Parathyroid adenoma (tissue), 2 donors: ENCODE data around the gene DCST1.

ENCODE experiments used
- H2AFZ ChIP-seq: fragments of 300-600 bp; sonication (generic); one replicate; pipeline ENCODE4 v1.7.0; 2017; ENCODE audit warnings: antibody characterized with exemption, mild to moderate bottlenecking
- H3K27ac ChIP-seq: fragments of 300-600 bp; sonication (generic); one replicate; pipeline ENCODE4 v1.7.0; 2017
- H3K27me3 ChIP-seq: fragments of 300-600 bp; sonication (generic); one replicate; pipeline ENCODE4 v1.7.0; 2017; ENCODE audit warnings: low read length; ENCODE audit not compliant: control insufficient read depth, insufficient read depth
- H3K36me3 ChIP-seq: fragments of 300-600 bp; sonication (generic); one replicate; pipeline ENCODE4 v1.7.0; 2017; ENCODE audit warnings: low read length; ENCODE audit not compliant: control insufficient read depth, insufficient read depth
- H3K4me1 ChIP-seq: fragments of 300-600 bp; sonication (generic); one replicate; pipeline ENCODE4 v1.7.0; 2017; ENCODE audit warnings: control low read depth
- H3K4me2 ChIP-seq: fragments of 300-600 bp; sonication (generic); one replicate; pipeline ENCODE4 v1.7.0; 2017; ENCODE audit warnings: low read length
- H3K4me3 ChIP-seq: fragments of 300-600 bp; sonication (generic); one replicate; pipeline ENCODE4 v1.7.0; 2017; ENCODE audit warnings: low read depth, low read length
- H3K79me2 ChIP-seq: fragments of 300-600 bp; sonication (generic); one replicate; pipeline ENCODE4 v1.7.0; 2017; ENCODE audit warnings: control low read depth
- H3K9ac ChIP-seq: fragments of 300-600 bp; sonication (generic); one replicate; pipeline ENCODE4 v1.7.0; 2017; ENCODE audit warnings: mild to moderate bottlenecking
- H3K9me3 ChIP-seq: fragments of 300-600 bp; sonication (generic); one replicate; pipeline ENCODE4 v1.7.0; 2017; ENCODE audit warnings: low read length; ENCODE audit not compliant: control insufficient read depth
- CTCF ChIP-seq: fragments of 300-600 bp; sonication (generic); IDR thresholded peaks from one replicate; pipeline ENCODE4 v1.7.0; 2017; ENCODE audit warnings: antibody characterized with exemption, mild to moderate bottlenecking
- donor health status: primary hyperparathyroidism.

Gene DCST1

GRCh38 chr1:155057788-155058211 is 24.2 kb downstream of the DCST1 start:
- no peaks in the 10 kb centered on the region for H3K79me2 ChIP-seq
- H3K4me3 ChIP-seq: no peak overlapping the region
- H3K9ac ChIP-seq: no peak overlapping the region
- H3K4me2 ChIP-seq: no peak overlapping the region
- H3K27me3 ChIP-seq: no peaks in the 10 kb centered on the region
- H3K36me3 ChIP-seq: no peaks in the 10 kb centered on the region
- no peak overlapping the region for H2AFZ ChIP-seq
- H3K4me1 ChIP-seq: peaks cover 2% of the 10 kb centered on the region
- H3K27ac ChIP-seq: no peak overlapping the region
- TF ChIP-seq CTCF: no peak
- H3K9me3 ChIP-seq: no peaks in the 10 kb centered on the region

GRCh38 chr1:155060736-155061135 is 27.1 kb downstream of the DCST1 start:
- no peak for TF ChIP-seq CTCF
- Histone ChIP-seq H2AFZ (no peak overlapping the region), H3K27me3 (no peaks in the 10 kb centered on the region), H3K4me1 (peaks cover 8% of the 10 kb centered on the region), H3K4me2 (no peak overlapping the region), H3K9ac (no peak overlapping the region), H3K36me3 (no peaks in the 10 kb centered on the region), H3K4me3 (no peak overlapping the region), H3K27ac (no peak overlapping the region), H3K79me2 (no peaks in the 10 kb centered on the region), H3K9me3 (no peaks in the 10 kb centered on the region)

GRCh38 chr1:155061381-155062150 is 27.9 kb downstream of the DCST1 start:
- Histone ChIP-seq H3K4me2 (peak overlapping the region; percentile 61), H3K27me3 (no peaks in the 10 kb centered on the region), H3K27ac (no peak overlapping the region), H3K36me3 (no peaks in the 10 kb centered on the region), H3K9me3 (no peaks in the 10 kb centered on the region), H3K4me3 (no peak overlapping the region), H3K9ac (no peak overlapping the region), H3K4me1 (peaks cover 8% of the 10 kb centered on the region), H2AFZ (no peak overlapping the region), H3K79me2 (no peaks in the 10 kb centered on the region)
- TF ChIP-seq CTCF: peak; percentile 92

GRCh38 chr1:155062151-155062686 is 28.6 kb downstream of the DCST1 start:
- Histone ChIP-seq H3K79me2 (no peaks in the 10 kb centered on the region), H3K9me3 (no peaks in the 10 kb centered on the region), H3K9ac (no peak overlapping the region), H3K27ac (no peak overlapping the region), H3K4me1 (peaks cover 8% of the 10 kb centered on the region), H3K36me3 (no peaks in the 10 kb centered on the region), H2AFZ (no peak overlapping the region), H3K4me2 (peak overlapping the region; percentile 93), H3K4me3 (no peak overlapping the region), H3K27me3 (no peaks in the 10 kb centered on the region)
- no peak for TF ChIP-seq CTCF
